Measurements from ENCODE around the gene CFHR5.

Gene CFHR5

DNA sequence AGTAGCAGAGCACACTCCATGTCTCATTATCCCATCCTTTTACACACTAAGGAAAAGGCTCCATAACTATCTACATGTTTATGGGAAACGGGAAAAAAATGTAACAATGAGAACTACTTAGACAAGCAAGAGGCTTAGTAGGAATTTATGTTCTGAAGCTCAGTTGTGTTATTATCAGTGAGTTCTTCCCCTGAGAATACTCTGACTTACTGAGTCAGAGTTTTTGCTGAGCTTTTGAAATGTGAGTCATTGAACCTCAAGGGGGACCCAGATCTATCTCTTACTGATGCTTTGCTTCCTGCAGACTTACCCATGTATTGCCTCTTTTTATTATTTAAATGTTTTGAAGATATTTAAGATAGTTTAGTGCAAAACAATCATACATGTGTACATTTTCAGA, 20.1 kb downstream of the CFHR5 start:
- in situ Hi-C loops (cut with HindIII; ENCODE audit: low sequenced_read_pairs): no loop called here

GRCh38 chr1:197001828-197002227, 24.5 kb downstream of the CFHR5 start:
- DNase-seq (ENCODE audit: low read depth): no peak
- H3K4me3 ChIP-seq (ENCODE audit: low read depth, low read length): no peak overlapping the region
- no peak for TF ChIP-seq CTCF (IDR thresholded peaks at IDR 0.05; ENCODE audit: low read depth, low read length, missing control alignments)
- in situ Hi-C loops (cut with HindIII; ENCODE audit: low sequenced_read_pairs): no loop called here

More for the DNA sequence above, 20.1 kb downstream of the CFHR5 start:
- H3K4me3 ChIP-seq (ENCODE audit: low read depth, low read length): no peak overlapping the region
- DNase-seq (ENCODE audit: low read depth): no peak
- TF ChIP-seq CTCF (IDR thresholded peaks at IDR 0.05; ENCODE audit: low read depth, low read length, missing control alignments): no peak

GRCh38 chr1:197003132-197003531, 25.8 kb downstream of the CFHR5 start:
- in situ Hi-C loops (cut with HindIII; ENCODE audit: low sequenced_read_pairs): no loop called here
- no peak for DNase-seq (ENCODE audit: low read depth)
- H3K4me3 ChIP-seq (ENCODE audit: low read depth, low read length): no peak overlapping the region
- no peak for TF ChIP-seq CTCF (IDR thresholded peaks at IDR 0.05; ENCODE audit: low read depth, low read length, missing control alignments)

DNA sequence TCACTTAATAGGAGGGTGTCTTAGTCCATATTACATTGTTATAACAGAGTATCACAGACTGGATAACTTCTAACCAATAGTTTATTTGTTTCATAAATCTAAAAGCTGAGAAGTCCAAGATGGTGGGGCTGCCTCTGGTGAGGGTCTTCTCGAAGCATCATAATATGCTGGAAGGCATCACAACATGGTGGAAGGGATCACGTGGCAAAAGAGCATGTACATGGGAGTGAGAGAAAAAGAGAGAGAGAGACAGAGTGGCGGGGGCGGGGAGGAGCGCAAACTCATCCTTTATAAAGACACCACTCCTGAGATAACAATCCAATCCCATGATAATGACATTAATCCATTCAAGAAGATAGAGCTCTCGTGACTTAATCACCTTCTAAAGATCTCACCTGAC, 31.5 kb downstream of the CFHR5 start:
- no peak overlapping the region for H3K4me3 ChIP-seq (ENCODE audit: low read depth, low read length)
- TF ChIP-seq CTCF (IDR thresholded peaks at IDR 0.05; ENCODE audit: low read depth, low read length, missing control alignments): no peak
- DNase-seq (ENCODE audit: low read depth): no peak
- in situ Hi-C loops (cut with HindIII; ENCODE audit: low sequenced_read_pairs): no loop called here

DNA sequence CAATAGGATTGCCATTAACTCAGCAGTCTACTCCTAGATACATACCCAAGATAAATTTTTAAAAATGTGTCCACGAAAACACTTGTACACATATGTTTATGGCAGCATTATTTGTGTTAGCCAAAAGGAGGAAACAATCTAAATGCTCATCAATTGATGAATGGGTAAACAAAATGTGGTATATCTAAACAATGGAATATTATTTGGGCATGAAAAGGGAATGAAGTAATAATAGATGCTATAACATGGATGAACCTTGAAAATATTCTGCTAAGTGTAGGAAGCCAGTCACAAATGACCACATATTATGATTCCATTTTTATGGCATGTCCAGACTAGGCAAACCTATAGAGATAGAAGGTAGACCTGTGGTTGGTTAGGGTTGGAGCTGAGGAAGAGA, 34.3 kb downstream of the CFHR5 start:
- H3K4me3 ChIP-seq (ENCODE audit: low read depth, low read length): no peak overlapping the region
- TF ChIP-seq CTCF (IDR thresholded peaks at IDR 0.05; ENCODE audit: low read depth, low read length, missing control alignments): no peak
- in situ Hi-C loops (cut with HindIII; ENCODE audit: low sequenced_read_pairs): no loop called here
- DNase-seq (ENCODE audit: low read depth): no peak

DNA sequence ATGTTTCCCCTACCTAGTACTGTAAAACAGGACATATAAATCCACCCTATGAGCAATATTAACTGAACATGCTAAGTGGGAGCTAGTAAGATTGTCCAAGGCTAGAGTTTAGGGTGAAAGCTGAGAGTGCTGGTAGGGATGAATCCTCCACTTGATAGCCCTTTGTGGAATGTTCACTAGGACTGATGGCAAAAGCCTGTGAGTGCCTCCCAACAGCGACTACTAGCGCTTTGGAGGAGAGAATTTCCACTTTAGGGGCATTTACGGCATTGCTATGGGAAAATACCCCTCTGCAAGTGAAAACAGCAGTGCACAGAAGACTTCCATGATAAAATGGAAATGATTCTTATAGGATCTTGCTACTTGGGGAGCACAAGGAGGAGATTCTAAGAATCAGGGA, 35.9 kb downstream of the CFHR5 start:
- in situ Hi-C loops (cut with HindIII; ENCODE audit: low sequenced_read_pairs): no loop called here
- DNase-seq (ENCODE audit: low read depth): no peak
- TF ChIP-seq CTCF (IDR thresholded peaks at IDR 0.05; ENCODE audit: low read depth, low read length, missing control alignments): no peak
- H3K4me3 ChIP-seq (ENCODE audit: low read depth, low read length): no peak overlapping the region

GRCh38 chr1:197016751-197017150, 39.4 kb downstream of the CFHR5 start:
- no peak overlapping the region for H3K4me3 ChIP-seq (ENCODE audit: low read depth, low read length)
- no peak for TF ChIP-seq CTCF (IDR thresholded peaks at IDR 0.05; ENCODE audit: low read depth, low read length, missing control alignments)
- in situ Hi-C loops (cut with HindIII; ENCODE audit: low sequenced_read_pairs): no loop called here

More at GRCh38 chr1:197016751-197017150, 39.4 kb downstream of the CFHR5 start:
- DNase-seq (ENCODE audit: low read depth): no peak
